KMS-11 (cell line): Measurements from ENCODE around the gene TRIO.

Source experiments
- H2AFZ ChIP-seq: fragments of 200-600 bp; sonication (generic); 2 replicates; pipeline ENCODE4 v1.6.1; 2016; ENCODE audit warnings: antibody characterized with exemption, mixed run types, low read depth
- H3K27ac ChIP-seq: fragments of 200-600 bp; sonication (generic); 2 replicates; pipeline ENCODE4 v1.6.1; 2016; ENCODE audit warnings: mild to moderate bottlenecking, mixed run types
- H3K27me3 ChIP-seq: fragments of 200-600 bp; sonication (generic); 2 replicates; pipeline ENCODE4 v1.6.1; 2017; ENCODE audit warnings: mild to moderate bottlenecking, low read depth, mixed run types, moderate library complexity; ENCODE audit not compliant: insufficient read depth
- H3K36me3 ChIP-seq: fragments of 200-600 bp; sonication (generic); 2 replicates; pipeline ENCODE4 v1.6.1; 2017; ENCODE audit warnings: mild to moderate bottlenecking, mixed run types; ENCODE audit not compliant: insufficient read depth
- H3K4me1 ChIP-seq: fragments of 200-600 bp; sonication (generic); 2 replicates; pipeline ENCODE4 v1.6.1; 2016; ENCODE audit warnings: mild to moderate bottlenecking, low read depth, mixed run types; ENCODE audit not compliant: poor library complexity, severe bottlenecking
- H3K4me2 ChIP-seq: fragments of 200-600 bp; sonication (generic); 2 replicates; pipeline ENCODE4 v1.7.0; 2016; ENCODE audit warnings: mild to moderate bottlenecking, mixed run types
- H3K4me3 ChIP-seq: fragments of 200-600 bp; sonication (generic); IDR thresholded peaks from 2 replicates; pipeline ENCODE4 v1.6.1; 2017; ENCODE audit warnings: low read depth, low read length, mixed read lengths; ENCODE audit not compliant: insufficient read depth
- H3K79me2 ChIP-seq: fragments of 200-600 bp; sonication (generic); 2 replicates; pipeline ENCODE4 v1.6.1; 2016; ENCODE audit warnings: low read depth, mixed run types; ENCODE audit not compliant: insufficient read depth
- H3K9ac ChIP-seq: fragments of 200-600 bp; sonication (generic); 2 replicates; pipeline ENCODE4 v1.6.1; 2016; ENCODE audit warnings: mild to moderate bottlenecking, mixed run types
- H4K20me1 ChIP-seq: fragments of 200-600 bp; sonication (generic); 2 replicates; pipeline ENCODE4 v1.6.1; 2016; ENCODE audit warnings: mild to moderate bottlenecking, mixed run types; ENCODE audit not compliant: insufficient read depth
- CTCF ChIP-seq: fragments of 200-600 bp; sonication (generic); conservative IDR thresholded peaks from 2 replicates; pipeline ENCODE4 v1.6.1; 2017; ENCODE audit warnings: low read depth, mild to moderate bottlenecking, antibody characterized with exemption, low read length, moderate library complexity, mixed read lengths

TRIO gene

DNA sequence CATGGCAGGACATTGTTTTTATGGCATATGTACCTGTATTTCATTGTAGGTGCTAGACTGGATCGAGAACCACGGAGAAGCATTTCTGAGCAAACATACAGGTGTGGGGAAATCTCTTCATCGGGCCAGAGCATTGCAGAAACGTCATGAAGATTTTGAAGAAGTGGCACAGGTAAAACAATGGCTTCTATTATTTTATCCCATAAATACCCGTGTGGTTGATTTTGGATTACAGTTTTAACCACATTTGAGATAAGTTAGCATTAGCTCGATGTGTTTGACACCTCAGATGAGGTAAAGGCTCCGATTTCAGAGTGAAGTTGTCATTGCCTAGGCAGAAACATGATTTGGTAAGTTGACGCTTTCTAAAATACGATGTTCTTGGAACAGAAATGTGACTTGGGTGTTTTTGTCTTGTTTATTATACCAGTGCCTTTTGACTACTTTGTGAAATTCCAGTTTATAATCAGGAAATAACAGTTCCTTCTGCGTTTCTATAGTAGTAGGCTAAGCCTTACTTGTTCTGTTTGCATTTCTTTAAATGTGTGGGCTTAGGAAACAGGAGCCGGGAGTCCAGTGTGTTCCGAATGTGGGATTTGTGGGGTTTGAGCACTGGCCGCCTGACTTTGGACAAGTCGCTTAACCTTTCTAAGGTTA lies 187.7 kb downstream of the TRIO start:
- Histone ChIP-seq H3K36me3 (peaks cover 4% of the 10 kb centered on the region; the same call in 1 of the 2 replicates), H3K27ac (no peak overlapping the region), H3K27me3 (no peaks in the 10 kb centered on the region), H2AFZ (no peak overlapping the region), H3K4me3 (no peak overlapping the region), H3K79me2 (no peaks in the 10 kb centered on the region), H3K4me1 (no peaks in the 10 kb centered on the region), H4K20me1 (no peaks in the 10 kb centered on the region), H3K4me2 (no peak overlapping the region), H3K9ac (no peak overlapping the region)
- no peak for TF ChIP-seq CTCF

DNA sequence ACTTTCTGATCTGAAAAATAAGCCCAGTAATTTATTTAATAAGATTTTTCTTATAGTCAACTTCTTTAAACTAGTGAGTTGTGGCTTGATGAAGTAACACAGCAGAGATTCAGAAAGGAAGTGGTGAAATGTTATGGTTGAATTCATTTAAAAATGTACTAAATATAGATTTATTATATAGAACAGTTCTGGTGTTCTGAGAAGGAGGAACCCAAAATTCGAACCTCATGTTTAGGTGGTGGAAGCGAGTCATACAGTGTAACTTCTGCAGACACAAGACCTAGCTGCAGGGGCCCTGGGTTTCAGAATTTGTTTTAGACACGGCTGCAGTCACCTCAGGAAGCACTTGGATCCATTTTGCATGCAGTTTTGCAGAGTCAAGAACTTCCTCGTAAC lies 188.2 kb downstream of the TRIO start:
- Histone ChIP-seq H3K4me2 (no peak overlapping the region), H3K4me1 (no peaks in the 10 kb centered on the region), H3K4me3 (no peak overlapping the region), H2AFZ (no peak overlapping the region), H3K79me2 (no peaks in the 10 kb centered on the region), H4K20me1 (no peaks in the 10 kb centered on the region), H3K27me3 (no peaks in the 10 kb centered on the region), H3K36me3 (peaks cover 4% of the 10 kb centered on the region; the same call in 1 of the 2 replicates), H3K27ac (no peak overlapping the region), H3K9ac (no peak overlapping the region)
- TF ChIP-seq CTCF, result no peak

- Histone ChIP-seq H2AFZ (no peak overlapping the region), H3K9ac (no peak overlapping the region), H3K4me2 (no peak overlapping the region), H4K20me1 (no peaks in the 10 kb centered on the region), H3K27ac (no peak overlapping the region), H3K36me3 (peaks cover 9% of the 10 kb centered on the region; the same call in 1 of the 2 replicates), H3K4me1 (no peaks in the 10 kb centered on the region), H3K4me3 (no peak overlapping the region), H3K79me2 (no peaks in the 10 kb centered on the region), H3K27me3 (no peaks in the 10 kb centered on the region)
- TF ChIP-seq CTCF, result no peak
These were observed 189.0 kb downstream of the TRIO start for GRCh38 chr5:14332038-14332631.

DNA sequence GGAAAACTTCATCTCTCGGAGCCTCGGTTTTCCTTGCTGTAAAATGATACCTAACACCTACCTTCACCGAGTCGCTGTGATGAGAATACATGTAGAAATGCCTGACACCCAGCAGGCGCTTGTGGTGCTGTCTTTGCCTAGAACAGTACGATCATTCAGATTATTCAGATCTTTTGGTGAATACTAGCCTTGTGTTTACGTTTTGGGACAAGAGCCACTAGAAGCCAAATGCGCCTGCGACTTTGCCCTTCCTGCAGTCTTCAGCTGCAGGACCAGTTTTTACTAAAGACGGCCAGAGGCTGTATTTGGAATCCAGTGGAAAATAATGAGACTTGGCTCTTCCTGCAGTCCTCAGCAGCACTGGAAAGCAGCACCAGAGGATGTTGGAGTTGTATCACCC lies 189.6 kb downstream of the TRIO start:
- no peak overlapping the region for H3K27ac ChIP-seq
- no peak overlapping the region for H3K9ac ChIP-seq
- no peaks in the 10 kb centered on the region for H3K4me1 ChIP-seq
- H3K79me2 ChIP-seq, result no peaks in the 10 kb centered on the region
- H2AFZ ChIP-seq, result no peak overlapping the region
- H3K27me3 ChIP-seq, result no peaks in the 10 kb centered on the region
- H3K36me3 ChIP-seq, result peaks cover 11% of the 10 kb centered on the region; the same call in 1 of the 2 replicates
- H3K4me3 ChIP-seq, result no peak overlapping the region
- H4K20me1 ChIP-seq, result no peaks in the 10 kb centered on the region
- no peak overlapping the region for H3K4me2 ChIP-seq
- no peak for TF ChIP-seq CTCF
